SH-SY5Y (cell line): ENCODE results near the gene TRMT44.

Source experiments
- GATA2 ChIP-seq: IDR thresholded peaks from 2 replicates; pipeline ENCODE4 v1.6.1; 2011; ENCODE audit warnings: mild to moderate bottlenecking, low read depth, low read length
- GATA3 ChIP-seq: IDR thresholded peaks from 2 replicates; pipeline ENCODE4 v1.6.1; 2011; ENCODE audit warnings: low read depth, mild to moderate bottlenecking, low read length, moderate library complexity

GRCh38 chr4:8427262-8427661, 13.3 kb upstream of the TRMT44 start:
- TF ChIP-seq GATA3, result no peak
- TF ChIP-seq GATA2, result no peak
